GM10266 (cell line): ENCODE measurements around the gene THTPA.

Experiments used
- DNase-seq: peaks from one replicate; pipeline ENCODE4 v3.0.0; 2012; ENCODE audit errors: extremely low spot score
- CTCF ChIP-seq: IDR thresholded peaks from 2 replicates; pipeline ENCODE4 v1.5.1; 2012; ENCODE audit warnings: mild to moderate bottlenecking, low read depth; ENCODE audit not compliant: control insufficient read depth, insufficient read depth; ENCODE audit errors: missing control alignments

The THTPA gene

DNA sequence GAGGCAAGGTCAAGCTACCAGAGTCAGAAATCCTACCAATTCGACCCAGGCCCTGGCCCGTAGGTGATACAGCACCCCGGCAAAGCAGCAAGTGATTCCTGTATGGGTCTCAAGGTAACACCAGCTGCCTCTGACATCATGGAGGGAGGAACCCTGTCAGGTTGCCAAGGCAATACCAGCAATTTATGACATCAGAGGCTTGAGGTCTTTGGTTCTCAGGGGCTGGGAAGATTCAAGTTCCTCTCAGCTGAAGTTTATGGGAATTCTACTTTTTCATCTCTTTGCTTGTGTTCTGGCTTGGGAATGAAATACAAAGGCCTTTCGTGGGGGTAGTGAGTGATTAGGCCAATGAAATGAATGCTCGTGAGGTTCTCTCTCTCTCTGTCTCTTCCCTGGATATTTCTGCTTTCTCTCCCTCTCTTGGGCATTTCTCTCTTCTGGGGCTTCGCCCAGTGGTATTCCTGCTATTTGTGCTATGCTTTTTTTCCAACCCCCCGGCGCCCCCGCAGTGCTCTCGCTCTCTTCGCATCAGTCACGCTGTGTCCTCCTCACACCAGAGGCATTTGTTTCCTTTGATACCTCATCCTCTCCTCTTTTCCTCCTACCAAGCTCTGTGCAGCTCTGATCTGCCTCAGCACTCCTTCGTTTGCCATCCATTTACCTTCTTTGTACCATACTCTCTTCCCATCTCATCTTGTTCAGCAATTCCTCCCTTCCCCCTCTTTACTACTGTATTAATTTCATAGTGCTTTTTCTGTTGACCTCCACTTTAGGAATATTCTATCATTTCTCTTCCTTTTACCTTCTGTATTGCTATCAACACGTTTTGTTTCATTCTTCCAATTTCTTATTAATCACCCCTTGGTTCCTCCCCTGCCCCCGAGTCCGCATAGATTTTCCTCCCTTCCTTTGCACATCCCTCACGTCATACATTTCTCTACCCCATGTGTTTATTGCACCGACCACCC is 7.4 kb upstream of the THTPA start:
- no peak for DNase-seq

GRCh38 chr14:23550131-23550811 is 5.8 kb upstream of the THTPA start:
- no peak for TF ChIP-seq CTCF
- no peak for DNase-seq

More for the DNA sequence above, 7.4 kb upstream of the THTPA start:
- no peak for TF ChIP-seq CTCF

DNA sequence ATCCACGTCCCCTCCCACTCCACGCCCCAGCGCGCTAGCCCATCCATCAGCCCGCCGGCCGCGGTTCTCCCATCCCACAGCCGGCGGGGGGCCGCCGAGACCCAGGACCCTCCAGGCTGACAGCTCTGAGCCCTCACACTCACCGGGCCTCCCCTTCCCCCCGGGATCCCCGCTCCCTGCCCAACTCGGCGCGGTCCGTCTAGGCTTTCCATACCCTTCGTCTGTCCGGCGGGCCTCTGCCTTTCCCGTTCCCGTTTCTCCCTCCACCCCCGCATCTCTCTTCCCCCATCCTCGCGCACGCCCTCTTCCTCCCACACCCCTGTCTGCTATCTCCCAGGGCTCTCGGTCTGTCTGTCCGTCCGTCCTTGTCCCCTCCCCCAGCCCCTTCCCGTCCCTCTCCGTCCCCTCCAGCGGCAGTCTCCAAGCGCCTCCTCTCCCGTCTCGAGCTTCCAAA is 5.2 kb upstream of the THTPA start:
- no peak for DNase-seq
- TF ChIP-seq CTCF: no peak

GRCh38 chr14:23551266-23552028 is 4.6 kb upstream of the THTPA start, which contains the start of gene ZFHX2:
ZFHX2 (minus strand) TSS chr14:23551765; CDS start chr14:23535325, 16,440 bp downstream.
- DNase-seq: peak; percentile 83
- no peak for TF ChIP-seq CTCF

GRCh38 chr14:23555533-23555881 is 564 bp upstream of the THTPA start:
- TF ChIP-seq CTCF: no peak
- no peak for DNase-seq

- no peak for TF ChIP-seq CTCF
- DNase-seq: no peak
Measured at GRCh38 chr14:23556700-23557440, 799 bp downstream of the THTPA start.
